H4 (cell line): Measurements from ENCODE around the gene TPSG1. TPM values are rescaled to one million over a fixed set of nuclear protein-coding genes. Genes with fewer than 3 reads are reported as not detected.
"Not testable (repeated sequence)": the region's sequence is repeated elsewhere in the genome, so short reads cannot be mapped to it uniquely, and the experiment has no call there.

Source experiments
- DNase-seq: peaks from one replicate; pipeline ENCODE4 v3.0.0-alpha.2; 2015; ENCODE audit warnings: low spot score
- total RNA-seq: library from RNA; depleted of rRNA; stranded (reverse); fragments of >200 nt; shearing (Covaris generic); gene quantifications from 2 replicates; pipeline ENCODE4 v1.2.3, GENCODE V29; 2014

The TPSG1 gene
- total RNA-seq, 1 experiment from 2014 or later, result 1.1 TPM

- DNase-seq, result no peak
These were observed 29.7 kb downstream of the TPSG1 start for GRCh38 chr16:1195393-1195666.

- no peak for DNase-seq
These were observed 30.2 kb downstream of the TPSG1 start for GRCh38 chr16:1194665-1195392.

- no peak for DNase-seq
These were observed 31.1 kb downstream of the TPSG1 start for GRCh38 chr16:1193825-1194581.

- DNase-seq, result peak; percentile 87
These were observed 31.8 kb downstream of the TPSG1 start for GRCh38 chr16:1193143-1193824.

- DNase-seq, result no peak
These were observed 32.5 kb downstream of the TPSG1 start for GRCh38 chr16:1192384-1193073.

GRCh38 chr16:1190789-1191188 lies 34.3 kb downstream of the TPSG1 start:
- not testable (repeated sequence) for DNase-seq

- no peak for DNase-seq
These were observed 35.6 kb downstream of the TPSG1 start for GRCh38 chr16:1189455-1189854.

- DNase-seq, result peak; percentile 24
These were observed 36.5 kb downstream of the TPSG1 start for GRCh38 chr16:1188432-1189189.

- DNase-seq, result not testable (repeated sequence)
These were observed 39.4 kb downstream of the TPSG1 start for GRCh38 chr16:1185460-1186207.

GRCh38 chr16:1184980-1185379 lies 40.1 kb downstream of the TPSG1 start:
- DNase-seq, result no peak

GRCh38 chr16:1184156-1184868 lies 40.8 kb downstream of the TPSG1 start:
- DNase-seq, result no peak

- peak; percentile 75 for DNase-seq
These were observed 41.8 kb downstream of the TPSG1 start for GRCh38 chr16:1182950-1183907.

- peak; percentile 73 for DNase-seq
These were observed 42.8 kb downstream of the TPSG1 start for GRCh38 chr16:1182316-1182671.

GRCh38 chr16:1181404-1182315 lies 43.4 kb downstream of the TPSG1 start:
- no peak for DNase-seq

- DNase-seq, result no peak
These were observed 44.3 kb downstream of the TPSG1 start for GRCh38 chr16:1180549-1181403.

GRCh38 chr16:1178295-1178910 lies 46.7 kb downstream of the TPSG1 start:
- no peak for DNase-seq

GRCh38 chr16:1177750-1178149 lies 47.3 kb downstream of the TPSG1 start:
- DNase-seq, result no peak
